Stimulated activated naive CD4-positive, alpha-beta T cell (primary cell): ENCODE data around the gene GSN.

Source experiments
- DNase-seq, 6 experiments: peaks; one replicate each; lab custom pipeline; 2025; lab: John Stamatoyannopoulos, UW

The GSN gene

DNA sequence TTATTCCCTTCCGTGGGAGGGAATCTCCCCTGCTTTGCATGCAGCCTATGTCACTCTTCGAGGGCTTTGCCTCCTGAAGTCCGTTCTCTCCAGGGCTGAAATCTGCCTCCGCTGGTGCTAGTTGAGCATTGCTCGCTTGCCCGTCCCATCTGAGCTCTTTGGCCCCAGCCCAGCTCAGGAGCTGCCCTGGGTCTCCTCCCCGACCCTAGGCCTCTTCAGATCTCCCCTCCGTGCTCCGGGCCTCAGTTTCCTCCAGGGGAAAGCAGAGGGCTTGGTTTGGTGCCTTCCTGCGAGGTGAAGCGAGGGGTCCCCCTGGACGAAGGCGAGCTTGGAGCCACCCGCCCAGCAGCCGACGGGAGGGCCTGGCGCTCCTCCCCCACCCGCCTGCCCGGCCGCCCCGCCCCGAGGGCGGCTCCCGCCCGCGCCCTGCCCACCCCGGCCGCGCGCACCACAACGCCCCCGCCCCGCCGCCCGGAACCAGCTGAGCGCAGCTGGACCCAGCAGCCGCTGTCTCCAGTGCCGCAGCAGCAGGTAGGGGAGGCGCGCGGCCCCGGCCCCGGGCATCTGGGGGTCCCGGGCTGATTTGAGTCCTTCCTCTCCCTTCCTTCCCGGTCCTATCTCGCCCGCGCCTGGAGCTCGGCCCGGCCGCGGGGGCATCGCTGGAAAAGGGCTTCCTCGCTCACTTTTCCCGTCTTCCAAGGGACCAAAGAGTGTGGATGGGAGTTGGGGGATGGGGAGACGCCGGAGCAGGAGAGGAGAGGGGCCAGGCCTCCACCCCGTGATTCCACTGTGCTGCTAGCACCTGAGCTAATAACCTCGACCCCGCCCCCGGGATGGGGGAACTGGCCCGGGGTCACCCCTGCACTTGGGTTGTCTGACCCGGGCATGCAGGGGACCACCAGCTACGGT, at the start of gene GSN:
GSN (plus strand) TSS at position 474 of the 909 bp plus-strand sequence. CDS start 33,810 bp downstream, outside the sequence.
- peak in 3 of 6 experiments; percentile 13 to 21 (median 19) for DNase-seq

DNA sequence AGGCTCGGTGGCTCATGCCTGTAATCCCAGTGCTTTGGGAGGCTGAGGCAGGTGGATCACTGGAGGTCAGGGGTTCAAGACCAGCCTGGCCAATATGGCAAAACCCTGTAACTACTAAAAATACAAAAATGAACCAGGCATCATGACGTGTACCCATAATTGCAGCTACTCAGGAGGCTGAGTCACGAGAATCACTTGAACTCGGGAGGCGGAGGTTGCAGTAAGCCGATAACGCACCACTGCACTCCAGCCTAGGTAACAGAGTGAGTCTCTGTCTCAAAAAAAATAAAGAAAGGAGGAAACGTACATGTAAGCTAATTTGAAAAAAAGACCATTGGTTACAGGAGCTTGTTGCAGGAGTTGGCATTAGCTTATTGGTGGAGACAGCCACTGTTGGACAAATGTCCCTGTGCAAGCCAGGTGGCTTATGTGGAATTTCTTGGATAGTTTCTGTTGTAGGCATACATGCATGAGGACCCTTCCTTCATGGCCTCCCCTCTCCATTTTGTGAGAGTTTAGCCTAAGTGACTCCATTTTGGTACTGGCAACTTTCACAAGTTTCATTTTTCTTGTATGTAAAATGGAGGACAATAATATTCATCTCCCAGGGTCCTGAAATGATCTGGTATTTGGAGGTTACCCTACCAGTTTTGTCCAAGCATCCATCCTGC, 49.5 kb upstream of the GSN start:
- no peak for DNase-seq

DNA sequence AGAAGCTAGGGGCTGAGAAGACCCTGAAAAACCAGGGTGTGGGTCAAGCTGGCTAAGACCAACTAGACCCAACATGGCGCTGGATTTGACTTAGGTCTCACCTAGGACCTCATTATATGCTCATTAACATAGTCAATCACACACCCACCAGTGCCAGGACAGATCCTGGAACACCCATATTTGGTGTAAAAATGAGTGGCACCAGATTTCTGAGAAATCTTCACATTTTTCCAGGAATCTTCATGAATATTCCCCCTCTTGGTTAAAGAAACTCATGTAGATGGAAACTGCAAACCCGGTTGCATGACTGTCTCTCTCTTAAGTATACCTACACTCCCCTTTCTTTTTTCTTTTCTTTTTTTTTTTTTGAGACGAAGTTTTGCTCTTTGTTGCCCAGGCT, 48.4 kb upstream of the GSN start:
- no peak for DNase-seq

DNA sequence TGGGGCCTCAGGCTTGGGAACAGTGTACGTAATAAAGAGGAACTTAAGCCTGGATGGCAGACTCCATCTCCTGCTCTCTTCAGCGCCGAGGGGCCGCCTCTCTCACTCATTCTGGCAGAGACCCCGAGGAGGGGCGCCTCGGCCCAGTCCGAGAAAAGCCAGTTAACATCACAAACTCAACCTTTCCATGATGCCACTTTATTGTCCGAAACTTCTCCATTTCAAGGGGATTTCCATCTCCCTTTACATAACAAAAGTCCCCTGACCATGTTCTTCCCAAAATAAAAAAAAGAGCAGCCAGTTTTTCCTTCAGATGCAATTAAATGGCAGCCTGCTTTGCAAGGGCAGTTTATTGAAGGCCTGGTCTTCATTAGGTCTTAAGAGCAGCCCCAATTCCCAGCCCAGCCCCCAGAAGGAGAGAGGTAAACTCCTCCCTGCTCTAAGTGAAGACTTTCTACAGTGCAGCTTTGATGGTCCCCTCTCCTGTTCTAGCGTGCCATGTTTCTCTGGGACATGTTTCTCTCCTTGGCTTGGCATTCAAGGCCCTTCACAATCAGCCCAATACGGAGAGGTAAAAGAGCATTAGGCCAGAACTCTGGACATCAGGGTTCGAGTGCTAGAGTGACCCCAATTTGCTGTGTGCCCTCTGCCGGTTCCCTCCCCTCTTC, 46.8 kb upstream of the GSN start:
- no peak for DNase-seq

DNA sequence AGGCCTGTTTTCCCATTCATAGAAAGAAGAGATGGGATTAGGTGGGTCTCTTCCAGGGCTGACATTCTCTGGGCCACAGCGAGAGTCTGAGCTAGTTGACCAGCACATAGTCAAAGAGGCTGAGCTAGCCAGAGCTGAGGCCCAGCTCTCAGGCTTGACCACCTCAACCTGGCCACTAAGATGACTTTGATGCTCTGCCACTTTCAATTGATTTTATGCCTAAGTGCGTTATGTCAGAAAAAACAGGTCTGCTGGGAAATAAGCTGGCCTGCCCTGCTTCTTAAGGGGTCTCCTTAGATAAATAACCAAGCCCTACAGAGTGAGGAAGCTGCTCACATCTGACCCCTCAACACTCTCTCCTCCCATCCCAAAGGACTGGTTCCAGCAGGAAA, 46.3 kb upstream of the GSN start:
- DNase-seq = no peak

DNA sequence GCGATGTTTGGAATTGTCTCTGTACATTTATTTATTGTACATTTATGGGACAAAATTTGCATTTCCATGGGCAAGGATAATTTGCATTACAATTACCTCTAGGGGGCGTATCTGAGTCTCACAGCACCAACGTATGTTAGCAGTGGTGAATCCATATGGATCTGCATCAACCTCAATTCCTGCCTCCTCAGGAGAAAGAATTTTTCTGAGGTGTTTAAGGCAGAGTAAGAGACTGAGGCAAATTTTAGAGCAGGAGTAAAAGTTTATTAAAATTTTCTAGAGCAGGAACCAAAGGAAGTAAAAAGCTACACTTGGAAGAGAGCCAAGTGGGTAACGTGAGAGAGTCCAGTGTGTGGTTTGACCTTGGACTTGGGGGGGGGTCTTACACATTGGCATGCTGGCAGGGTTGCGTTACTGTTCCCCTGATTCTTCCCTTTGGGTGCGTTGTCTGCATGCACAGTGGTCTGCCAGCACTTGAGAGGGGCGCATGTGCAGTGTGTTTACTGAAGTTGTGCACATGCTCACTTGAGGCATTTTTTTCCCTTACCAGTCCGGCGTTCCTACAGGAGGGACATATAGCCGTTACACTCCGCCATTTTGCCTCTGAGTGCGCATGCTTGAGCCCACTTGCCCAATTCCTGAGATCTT, 45.3 kb upstream of the GSN start:
- no peak for DNase-seq

DNA sequence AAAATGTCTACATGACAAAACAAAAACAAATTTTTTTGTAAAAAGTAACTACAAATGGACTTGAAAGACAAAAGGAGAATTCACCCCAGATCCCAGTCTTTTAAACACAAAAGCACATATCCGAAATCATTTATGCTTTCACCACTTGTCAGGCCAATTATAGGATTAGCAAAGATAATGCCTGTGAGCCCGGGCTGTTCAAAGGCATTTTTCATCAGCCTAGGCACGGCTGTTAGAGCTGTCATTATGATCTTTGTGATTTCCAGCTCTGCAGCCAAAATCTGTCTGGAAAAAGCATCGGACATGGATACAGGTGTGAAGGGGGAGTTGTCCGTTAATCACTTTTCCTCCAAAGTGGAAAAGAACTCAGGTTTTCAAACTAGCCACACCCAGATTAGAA, 42.7 kb upstream of the GSN start:
- no peak for DNase-seq

DNA sequence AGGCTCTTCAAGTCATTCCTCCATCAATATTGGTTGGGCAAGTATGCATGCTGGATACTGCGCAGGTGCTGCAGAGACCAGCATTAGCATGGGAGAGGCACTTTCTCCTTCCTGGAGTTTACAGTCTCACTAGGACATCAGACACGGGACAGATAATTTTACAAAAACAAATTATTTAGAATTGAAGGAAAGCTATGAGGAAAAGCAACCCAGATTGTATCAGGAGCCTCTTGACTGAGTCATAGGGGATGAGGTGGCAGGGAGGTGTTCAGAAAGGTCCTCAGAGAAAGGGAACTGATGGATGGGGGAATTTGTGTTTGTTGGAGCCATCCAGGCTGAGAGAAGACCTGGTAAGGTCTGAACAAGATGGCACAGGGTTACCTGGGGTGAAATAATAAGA, 41.8 kb upstream of the GSN start:
- DNase-seq = no peak

DNA sequence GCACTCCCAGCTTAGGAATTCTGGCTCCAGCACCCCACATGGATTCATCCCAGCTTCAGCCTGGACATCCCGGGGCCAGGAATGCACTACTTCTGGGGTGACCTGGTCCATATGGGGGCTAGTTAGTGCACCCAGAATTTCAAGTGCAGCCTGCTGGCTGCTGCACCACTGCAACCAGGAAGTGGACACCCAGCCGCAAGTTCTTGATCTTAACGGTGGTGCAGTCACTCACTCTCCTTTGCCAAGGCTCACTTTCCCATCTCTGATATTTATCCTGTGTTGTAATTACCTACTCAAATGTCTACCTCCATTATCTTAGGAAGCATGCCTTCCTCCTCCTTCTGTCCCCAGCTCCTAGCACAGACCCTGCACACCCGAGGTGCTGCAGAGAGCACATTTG, 40.1 kb upstream of the GSN start:
- DNase-seq = no peak

DNA sequence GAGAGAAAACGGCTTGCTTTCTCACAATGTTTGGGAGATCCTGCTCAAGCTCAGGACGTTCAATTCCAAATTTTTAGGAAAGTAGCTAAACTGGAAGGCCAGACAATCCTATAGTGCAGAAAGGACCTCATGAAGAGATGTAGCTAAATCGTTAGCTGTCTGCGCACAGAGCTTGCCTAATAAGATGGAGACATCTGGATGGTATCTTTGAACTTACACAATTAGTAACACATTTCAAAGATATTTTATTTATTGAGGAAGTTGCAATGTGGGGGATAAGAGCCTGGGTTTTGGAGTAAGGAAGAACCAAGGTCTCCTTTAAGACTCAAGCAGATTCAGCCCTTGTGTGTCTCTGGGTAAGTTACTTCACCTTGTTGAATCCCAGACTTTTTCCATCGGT, 37.7 kb upstream of the GSN start:
- no peak for DNase-seq

DNA sequence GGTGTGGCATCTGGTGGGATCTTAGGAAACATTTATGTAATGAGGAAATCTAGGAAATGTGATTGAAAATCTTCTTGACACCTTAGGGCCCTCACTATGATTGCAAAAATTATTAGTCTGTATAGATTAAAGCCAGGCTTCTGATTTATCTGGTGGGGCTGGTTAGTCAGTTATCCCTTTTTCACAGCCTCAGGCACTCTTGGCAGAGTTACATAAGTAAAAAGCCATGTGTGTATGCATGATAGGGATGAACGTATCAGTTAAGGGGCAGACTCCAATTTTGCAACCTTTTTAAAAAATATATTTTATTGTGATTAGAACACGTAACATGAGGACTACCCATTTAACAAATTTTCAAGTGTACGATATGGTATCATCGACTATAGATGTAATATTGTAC, 35.7 kb upstream of the GSN start:
- DNase-seq = no peak

DNA sequence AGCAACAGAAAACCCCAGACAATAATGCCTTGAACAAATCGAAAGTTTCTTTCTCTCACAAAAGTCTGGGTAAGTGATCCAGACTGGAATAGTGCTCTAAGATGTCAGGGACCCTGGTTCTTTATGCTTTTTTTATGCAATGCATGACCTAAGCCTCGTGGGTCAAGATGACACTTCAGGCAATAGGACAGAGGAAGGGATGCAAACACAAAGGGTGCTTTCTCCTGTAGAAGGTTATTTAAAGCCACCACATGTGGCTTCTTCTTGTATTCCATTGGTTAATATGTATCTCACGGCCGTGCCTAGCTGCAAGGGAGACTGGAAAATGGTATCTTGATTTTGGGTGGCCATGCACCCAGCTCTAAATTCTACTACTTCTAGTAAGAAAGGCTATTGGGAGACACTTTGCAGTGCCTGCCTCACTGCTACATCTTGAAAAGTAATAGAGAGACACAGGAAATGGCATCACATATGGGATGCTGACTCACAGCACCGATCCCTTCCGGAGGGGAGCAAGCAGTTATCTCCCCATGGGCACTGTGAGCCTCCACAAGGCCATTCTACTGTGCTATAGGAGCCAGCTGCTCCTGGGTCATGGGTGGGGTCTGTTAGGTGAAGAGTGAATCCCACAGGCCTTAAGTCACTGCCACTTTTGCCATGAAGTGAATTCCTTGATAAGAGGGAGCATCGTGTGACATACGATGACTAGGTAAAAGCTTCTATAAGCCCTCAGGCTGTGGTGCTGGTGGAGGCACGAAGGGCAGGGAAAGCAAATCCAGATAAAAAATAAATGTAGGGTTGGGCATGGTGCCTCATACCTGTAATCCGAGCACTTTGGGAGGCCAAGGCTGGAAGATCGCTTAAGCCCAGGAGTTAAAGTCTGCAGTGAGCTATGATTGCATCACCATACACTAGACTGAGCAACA, 33.8 kb upstream of the GSN start:
- no peak for DNase-seq

DNA sequence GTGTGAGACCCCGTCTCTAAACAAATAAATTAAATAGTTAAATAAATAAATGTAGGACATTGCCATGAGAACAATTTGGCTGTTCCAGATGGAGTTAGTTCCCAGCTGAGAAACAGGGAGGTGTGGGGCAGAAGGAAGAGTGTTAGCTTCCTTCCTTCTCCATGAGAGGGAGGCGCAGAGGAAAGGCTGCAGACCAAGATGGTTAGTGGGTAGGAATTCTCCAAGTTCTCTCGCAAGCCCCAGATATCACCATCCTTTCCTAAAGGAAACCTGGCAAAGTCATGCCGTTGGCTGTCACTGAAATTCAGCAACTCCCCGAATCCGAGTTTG, 33.2 kb upstream of the GSN start:
- DNase-seq = no peak

DNA sequence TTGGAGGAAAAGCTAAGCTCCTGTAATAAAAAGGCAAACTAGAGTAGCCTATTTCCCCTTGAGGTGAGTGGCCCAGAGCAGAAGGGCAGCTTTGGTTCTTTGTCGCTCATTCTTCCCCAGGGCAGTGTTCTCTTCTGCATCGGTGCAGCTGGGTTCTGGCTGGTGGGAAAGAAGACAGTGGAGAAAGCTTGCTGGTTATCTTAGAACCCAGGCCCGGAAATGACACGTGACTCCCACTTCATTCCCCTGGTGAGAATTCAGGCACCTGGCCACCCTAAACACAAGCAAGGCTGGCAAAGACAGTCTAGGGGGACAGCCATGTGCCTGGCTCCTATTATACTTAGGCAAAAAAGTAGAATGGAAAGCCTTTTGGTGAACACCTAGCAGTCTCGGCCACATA, 32.5 kb upstream of the GSN start:
- no peak for DNase-seq

DNA sequence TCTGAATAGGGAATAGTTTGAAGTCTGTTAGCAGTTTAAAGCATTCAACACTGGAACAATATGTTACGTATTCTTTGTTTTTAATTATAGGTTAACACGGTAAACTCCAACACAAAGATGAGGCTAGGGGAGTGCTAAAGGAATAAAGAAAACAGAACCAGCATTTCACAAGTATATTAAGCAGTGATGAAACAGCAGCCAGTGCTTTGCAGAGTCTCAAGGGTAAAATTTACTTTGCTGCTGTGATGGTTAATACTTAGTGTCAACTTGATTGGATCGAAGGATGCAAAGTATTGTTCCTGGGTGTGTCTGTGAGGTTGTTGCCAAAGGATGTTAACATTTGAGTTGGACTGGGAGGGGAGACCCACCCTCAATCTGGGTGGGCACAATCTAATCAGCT, 30.0 kb upstream of the GSN start:
- no peak for DNase-seq

DNA sequence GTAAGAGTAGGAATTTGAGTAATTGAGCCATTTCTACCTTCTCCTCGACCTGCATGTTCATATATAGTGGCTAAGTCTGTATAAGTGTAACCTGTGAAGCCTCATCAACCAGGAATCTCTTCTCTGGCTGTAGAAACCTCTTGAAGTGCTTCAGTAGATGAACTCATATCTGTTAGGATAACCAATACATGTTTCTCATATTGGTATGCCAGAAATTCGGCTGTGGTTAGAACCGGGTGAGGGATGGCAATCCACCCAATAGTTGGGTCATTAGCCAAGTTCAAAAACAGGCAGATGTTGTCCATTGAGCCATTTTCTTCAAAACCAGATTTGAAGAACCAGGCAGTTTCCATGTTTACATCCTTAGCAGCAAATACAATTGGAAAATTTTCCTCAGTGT, 28.9 kb upstream of the GSN start:
- DNase-seq = no peak

DNA sequence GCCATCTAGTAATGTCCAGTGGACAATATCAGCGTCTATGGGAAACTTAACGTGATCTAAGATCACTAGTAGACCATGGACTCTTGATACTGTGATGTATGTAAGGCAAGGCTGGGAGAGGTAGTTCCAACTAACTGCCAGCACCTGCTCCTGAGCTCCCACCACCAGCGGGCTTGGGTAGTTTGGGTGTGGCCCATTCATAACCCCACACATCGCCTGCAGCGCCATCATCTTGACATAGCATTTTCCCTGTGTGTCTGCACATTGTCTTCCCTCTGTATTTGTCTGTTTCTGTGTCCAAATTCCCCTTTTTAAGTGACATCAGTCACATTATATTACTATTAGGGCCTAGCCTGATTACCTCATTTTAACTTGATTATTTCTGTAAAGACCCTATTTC, 28.1 kb upstream of the GSN start:
- DNase-seq = no peak

DNA sequence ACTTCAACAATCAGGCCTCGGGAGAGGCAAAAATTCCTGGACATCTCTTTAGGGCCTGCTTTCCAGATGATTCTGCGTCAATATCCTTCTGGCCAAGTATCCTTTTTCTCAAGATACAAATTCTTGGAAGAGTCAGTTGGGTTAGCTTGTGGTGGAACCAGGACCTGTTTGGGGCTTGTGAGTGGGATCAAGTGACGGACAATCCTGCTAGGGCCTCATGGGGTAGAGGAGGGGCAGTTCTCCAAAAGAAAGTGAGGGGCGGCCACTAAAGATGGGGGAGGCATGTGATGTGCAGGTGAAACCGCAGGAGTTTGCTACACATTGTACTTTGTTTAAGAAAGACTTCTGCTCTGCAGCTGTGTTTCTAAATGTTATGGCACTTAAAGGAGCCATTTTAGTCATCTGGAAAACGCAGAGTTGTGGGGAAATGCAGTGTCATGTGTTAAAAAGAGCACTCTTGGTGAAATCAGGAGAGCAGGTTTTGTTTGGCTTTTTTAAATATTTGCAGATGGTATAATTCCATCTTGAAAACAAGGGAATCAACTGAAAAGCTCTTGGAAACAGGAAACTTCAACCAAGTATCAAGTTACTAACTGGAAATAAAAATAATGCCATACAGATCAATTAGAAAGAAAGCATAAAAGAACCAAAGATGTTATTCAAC, 27.4 kb upstream of the GSN start:
- no peak for DNase-seq

DNA sequence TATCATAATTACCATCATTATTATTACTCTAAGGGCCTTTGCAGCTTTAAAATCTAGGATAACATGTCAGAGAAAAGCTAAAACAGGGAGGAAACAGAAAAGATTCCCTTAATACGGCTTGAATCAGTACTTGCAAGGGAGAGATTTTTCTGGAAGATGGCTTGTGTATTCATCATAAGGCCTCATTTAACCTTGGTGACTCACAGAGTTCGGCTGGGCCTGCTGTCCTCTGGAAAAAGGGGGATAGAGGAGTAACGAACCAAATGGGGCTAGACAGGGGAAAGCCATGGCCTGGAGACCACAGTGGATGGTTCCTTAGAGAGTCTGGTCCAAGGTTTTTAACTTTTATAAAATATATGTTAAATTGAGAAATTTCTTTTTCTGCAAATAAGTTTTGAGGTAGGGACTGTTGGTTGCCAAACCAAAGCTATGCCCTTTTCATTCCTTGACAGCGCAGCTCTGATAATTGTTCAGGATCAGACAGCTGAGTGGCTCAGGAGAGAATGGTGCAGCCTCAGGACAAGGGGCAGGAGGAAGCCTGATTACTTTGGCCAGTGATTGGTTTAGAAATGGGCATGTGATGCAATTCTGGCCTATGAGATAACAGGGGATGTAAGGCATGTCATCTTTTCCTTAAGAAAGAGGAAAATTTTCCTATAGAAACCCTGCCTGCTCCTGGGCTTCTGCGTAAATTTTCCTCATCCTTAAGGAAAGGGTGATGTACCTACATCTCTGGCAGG, 25.6 kb upstream of the GSN start:
- no peak for DNase-seq

DNA sequence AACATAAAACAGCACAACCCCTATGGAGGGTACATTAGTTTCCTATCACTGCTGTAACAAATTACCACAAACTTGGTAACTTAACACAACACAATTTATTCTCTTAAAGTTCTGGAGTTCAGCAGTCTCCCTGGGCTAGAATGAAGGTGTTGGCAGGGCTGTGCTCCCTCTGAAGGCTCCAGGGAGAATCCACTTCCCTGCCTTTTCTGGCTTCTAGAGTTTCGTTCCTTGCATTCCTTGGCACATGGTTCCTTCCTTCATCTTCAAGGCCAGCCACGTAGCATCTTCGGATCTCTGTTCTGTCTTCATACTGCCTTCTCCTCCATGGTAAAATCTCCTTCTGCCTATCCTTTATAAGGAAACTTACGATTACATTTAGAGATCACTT, 25.0 kb upstream of the GSN start:
- no peak for DNase-seq
